GM18519 (cell line): ENCODE results near the gene SLC18A3.

Experiments
- ATAC-seq: cut with Tn5 transposase; IDR thresholded peaks from one replicate; pipeline ENCODE4 v1.9.1; 2021; ENCODE audit warnings: mild to moderate bottlenecking, moderate library complexity; ENCODE audit not compliant: unreplicated experiment, low FRiP score

The SLC18A3 gene

GRCh38 chr10:49622426-49623425 lies 12.6 kb downstream of the SLC18A3 start:
- no peak for ATAC-seq

DNA sequence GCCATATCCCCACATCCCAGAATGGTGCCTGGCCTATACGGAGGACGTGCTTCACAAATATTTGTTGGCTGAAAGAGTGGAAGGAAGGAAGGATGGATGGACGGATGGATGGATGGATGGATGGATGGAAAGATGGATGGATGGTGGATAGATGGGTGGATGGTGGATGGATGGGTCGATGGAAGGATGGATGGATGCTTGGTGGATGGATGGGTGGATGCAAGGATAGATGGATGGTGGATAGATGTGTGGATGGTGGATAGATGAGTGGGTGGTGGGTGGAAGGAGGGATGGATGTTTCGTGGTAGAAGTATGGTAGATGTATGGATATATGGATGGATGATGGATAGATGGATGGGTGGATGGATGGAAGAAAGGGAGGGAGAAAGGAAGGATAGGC lies 14.5 kb downstream of the SLC18A3 start:
- no peak for ATAC-seq

DNA sequence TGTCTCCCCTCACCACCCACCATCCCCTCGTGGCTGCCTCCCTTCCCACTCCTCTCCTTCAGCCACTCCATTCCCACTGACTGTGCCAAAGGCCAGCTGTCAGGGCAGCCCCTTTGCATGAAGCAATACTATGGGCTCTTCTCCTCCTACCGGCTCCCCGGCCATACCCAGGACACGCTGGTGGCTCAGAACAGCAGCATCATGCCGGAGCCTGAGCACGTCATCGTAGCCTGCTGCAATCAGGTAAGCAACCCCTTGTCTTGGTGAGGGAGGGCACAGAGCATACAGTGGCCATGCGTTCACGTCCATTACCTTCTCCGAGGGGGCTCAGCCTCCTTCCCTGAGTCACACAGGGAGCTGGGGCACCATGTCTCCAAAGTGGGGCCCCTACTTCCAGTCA lies 15.3 kb downstream of the SLC18A3 start:
- no peak for ATAC-seq

GRCh38 chr10:49627038-49627437 lies 16.9 kb downstream of the SLC18A3 start:
- no peak for ATAC-seq

- ATAC-seq = no peak
These were observed 17.6 kb downstream of the SLC18A3 start for GRCh38 chr10:49627644-49628247.

GRCh38 chr10:49628599-49628998 lies 18.5 kb downstream of the SLC18A3 start:
- no peak for ATAC-seq

GRCh38 chr10:49629431-49629881 lies 19.3 kb downstream of the SLC18A3 start:
- no peak for ATAC-seq

DNA sequence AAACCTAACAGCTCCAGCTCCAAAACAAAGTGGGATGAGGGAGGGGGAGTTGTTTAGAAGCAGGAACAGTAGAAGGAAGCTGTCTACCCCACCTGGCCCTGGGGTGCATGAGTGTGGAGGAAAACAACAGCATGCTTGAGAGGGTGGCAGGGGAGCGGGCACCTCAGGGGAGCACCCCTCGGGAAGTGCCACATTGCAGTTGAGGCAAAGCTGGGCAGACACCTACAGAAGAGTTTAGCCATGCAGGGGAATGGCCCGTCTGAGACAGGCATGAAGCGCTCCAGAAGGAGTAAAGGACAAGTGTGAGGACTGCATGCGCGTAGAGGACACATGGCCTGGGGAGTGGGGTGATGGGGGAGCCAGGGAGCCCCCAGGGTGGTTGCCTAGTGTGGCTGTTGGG lies 21.9 kb downstream of the SLC18A3 start:
- no peak for ATAC-seq

- no peak for ATAC-seq
These were observed 22.6 kb downstream of the SLC18A3 start for GRCh38 chr10:49632406-49633317.

DNA sequence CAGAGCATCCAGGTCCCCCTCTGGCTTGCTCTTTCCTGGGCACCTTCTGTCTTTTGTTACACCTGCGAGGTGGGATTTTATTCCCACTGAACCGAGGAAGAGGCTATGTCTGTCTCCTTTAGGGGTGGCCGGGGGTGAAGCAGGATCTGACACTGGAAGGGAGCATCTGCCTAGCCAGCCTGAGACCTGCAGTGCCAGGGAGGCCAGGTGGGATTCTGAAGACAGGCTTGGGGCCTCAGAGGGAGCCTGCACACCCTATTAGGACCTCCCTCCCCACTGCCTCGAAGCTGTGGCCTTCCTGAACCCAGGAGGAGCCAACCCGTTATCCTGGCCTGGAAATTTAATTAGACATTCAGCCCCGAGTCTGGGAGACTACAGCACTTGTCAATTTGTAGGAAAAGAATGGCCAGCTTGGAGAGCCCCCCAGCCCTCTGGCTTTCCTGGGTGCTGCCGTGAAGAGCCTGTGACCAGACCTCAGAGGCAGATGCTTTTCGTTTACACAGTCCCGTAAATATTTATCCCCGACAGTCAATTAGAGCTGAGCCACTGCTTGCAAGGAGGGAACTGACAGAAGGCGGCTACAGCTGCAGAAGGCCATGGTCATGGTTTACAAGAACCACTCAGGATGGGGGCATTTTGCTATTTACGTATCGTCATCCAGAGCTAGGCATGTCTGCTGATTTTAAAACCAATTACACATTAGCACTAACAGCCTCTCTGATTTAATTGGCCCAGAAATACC lies 23.4 kb downstream of the SLC18A3 start:
- no peak for ATAC-seq

GRCh38 chr10:49634069-49634660 lies 24.1 kb downstream of the SLC18A3 start:
- ATAC-seq = no peak

DNA sequence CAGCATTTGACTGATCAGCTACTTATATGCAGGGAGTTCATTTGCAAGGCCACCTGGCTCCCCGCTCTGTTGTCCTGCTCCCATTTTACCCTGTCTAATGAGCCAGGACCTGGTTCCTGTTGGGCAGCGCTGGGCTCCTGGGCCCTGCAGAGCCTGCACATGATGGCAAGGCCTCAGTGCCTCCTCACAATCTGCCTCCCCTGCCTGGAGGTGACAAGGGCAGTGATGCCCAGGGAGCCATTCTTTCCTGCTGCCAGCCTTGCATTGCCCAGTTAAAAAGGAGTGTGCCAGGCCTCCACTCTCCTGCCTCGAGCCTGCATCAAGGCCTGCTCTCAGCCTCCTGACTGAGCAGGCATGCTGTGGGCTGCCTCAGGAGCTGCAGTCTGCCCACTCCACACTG lies 32.2 kb downstream of the SLC18A3 start:
- no peak for ATAC-seq

- ATAC-seq = no peak
These were observed 33.3 kb downstream of the SLC18A3 start for GRCh38 chr10:49643241-49644034.

GRCh38 chr10:49644035-49644646 lies 34.0 kb downstream of the SLC18A3 start:
- ATAC-seq = no peak

- ATAC-seq = no peak
These were observed 35.3 kb downstream of the SLC18A3 start for GRCh38 chr10:49645417-49645816.

DNA sequence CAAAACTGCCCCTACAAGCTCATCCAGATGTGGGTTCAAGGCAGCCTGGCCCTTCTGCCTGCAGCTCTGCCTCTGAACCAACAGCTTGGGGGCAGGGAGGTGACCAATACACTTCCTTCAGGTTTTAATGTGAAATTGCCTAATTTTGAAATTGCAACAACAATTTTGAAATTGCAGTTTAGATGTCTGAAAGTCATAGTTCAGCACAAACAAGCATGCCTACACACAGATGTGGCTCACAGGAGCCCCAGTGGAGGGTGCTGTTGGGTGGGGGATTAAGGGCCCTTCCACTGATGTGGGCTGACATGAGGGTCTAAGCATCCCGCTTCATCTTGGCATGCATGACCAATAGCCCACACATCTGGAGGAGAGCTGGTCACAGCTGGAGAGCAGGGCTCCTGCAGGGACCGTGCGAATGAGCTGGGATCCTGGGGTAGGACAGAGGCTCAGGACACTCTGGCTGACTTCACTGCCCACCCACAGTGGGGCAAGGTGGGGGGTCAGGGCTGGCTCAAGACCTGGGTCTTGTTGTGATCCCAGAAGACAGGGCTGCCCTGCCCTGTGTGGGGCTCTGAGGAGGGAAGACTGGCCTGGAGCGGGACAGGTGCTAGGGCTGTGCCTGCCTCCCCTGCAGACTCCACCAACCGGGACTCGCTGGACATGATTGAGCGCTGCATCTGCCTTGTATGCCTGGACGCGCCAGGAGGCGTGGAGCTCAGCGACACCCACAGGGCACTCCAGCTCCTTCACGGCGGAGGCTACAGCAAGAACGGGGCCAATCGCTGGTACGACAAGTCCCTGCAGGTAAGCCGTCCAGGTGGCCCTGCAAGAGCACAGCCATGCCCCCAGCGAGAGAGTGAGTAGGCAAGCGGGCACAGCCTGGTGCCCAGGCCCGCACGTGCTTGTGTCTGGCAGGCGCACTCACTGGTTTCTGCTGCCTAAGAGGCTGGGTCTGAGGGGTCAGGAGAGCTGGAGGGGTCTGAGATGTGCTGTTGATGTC lies 36.1 kb downstream of the SLC18A3 start:
- ATAC-seq = no peak

DNA sequence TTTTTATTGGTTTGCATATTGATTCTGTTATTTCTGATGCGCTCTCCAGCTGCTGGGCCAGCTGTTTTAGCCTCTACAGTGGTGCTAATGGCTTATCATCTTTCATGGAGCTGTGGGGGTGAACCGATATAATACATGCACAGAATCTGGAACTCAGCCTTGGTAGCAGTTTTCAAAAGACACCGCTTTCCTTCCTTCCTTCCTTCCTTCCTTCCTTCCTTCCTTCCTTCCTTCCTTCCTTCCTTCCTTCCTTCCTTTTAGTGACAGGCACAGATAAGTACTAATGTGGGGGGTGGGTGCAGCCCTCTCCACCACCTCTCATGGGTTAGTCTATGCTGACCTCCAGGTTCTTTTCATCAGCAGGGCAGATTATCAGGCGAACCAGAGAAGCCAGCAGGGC lies 37.4 kb downstream of the SLC18A3 start:
- ATAC-seq = no peak
